Fibroblast of lung (primary cell): ENCODE results near the gene RFFL.

Experiments
- EZH2 ChIP-seq: IDR thresholded peaks from 2 replicates; pipeline ENCODE4 v1.5.1; 2012; ENCODE audit warnings: low read length, control low read depth, mild to moderate bottlenecking; ENCODE audit errors: missing control alignments
- TF ChIP-seq, protein P1 (sequence below), 2 donors: IDR thresholded peaks in 1 of 2; conservative IDR thresholded peaks in 1 of 2; 1 replicate in 1 of 2; 2 replicates in 1 of 2; pipeline ENCODE4 v1.5.1; 2011 to 2012; ENCODE audit warnings: low read length in 2 of 2, control low read depth in 1 of 2, inconsistent platforms in 1 of 2, low read depth in 1 of 2, mild to moderate bottlenecking in 1 of 2

GRCh38 chr17:35088881-35089585, 25.5 kb upstream of the RFFL start:
- TF ChIP-seq, protein P1, sequence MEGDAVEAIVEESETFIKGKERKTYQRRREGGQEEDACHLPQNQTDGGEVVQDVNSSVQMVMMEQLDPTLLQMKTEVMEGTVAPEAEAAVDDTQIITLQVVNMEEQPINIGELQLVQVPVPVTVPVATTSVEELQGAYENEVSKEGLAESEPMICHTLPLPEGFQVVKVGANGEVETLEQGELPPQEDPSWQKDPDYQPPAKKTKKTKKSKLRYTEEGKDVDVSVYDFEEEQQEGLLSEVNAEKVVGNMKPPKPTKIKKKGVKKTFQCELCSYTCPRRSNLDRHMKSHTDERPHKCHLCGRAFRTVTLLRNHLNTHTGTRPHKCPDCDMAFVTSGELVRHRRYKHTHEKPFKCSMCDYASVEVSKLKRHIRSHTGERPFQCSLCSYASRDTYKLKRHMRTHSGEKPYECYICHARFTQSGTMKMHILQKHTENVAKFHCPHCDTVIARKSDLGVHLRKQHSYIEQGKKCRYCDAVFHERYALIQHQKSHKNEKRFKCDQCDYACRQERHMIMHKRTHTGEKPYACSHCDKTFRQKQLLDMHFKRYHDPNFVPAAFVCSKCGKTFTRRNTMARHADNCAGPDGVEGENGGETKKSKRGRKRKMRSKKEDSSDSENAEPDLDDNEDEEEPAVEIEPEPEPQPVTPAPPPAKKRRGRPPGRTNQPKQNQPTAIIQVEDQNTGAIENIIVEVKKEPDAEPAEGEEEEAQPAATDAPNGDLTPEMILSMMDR (conservative IDR thresholded peaks at IDR 0.05 in 1 of 2, IDR thresholded peaks at IDR 0.05 in 1 of 2; ENCODE audit: low read depth in 1 of 2, low read length in 2 of 2): peak; percentile 37 to 71
- TF ChIP-seq EZH2: no peak
